IMR-90 (cell line): ENCODE data around the gene C22orf42. TPM values are rescaled to one million over a fixed set of nuclear protein-coding genes. Genes with fewer than 3 reads are reported as not detected.

ENCODE experiments used
- ATAC-seq: fragments of 200-7000 bp; cut with Tn5 transposase; 2 replicates; pipeline ENCODE4 v1.9.1; 2020; ENCODE audit warnings: low read depth, mild to moderate bottlenecking, moderate library complexity
- BruUV-seq: library from RNA; stranded (reverse); fragments of 400-500 nt; replicated peaks from 2 replicates; lab custom pipeline; 2021; lab: Mats Ljungman, UMichigan
- CTCF ChIA-PET: fragments of 300-600 bp; formaldehyde crosslinking; extraction: SDS; loops from one replicate; lab custom pipeline; 2021; ENCODE audit warnings: antibody characterized with exemption; lab: Yijun Ruan, JAX
- POLR2A ChIA-PET: fragments of 300-600 bp; sonication (Branson Sonifier 250); formaldehyde crosslinking; loops from one replicate; lab custom pipeline; 2022; ENCODE audit warnings: antibody characterized with exemption; ENCODE audit not compliant: unreplicated experiment; lab: Charles Lee
- DNase-seq: peaks from one replicate; pipeline ENCODE4 v3.0.0; 2013
- H2AFZ ChIP-seq: replicated peaks from 2 replicates; pipeline ENCODE3; 2013; ENCODE audit warnings: low read length, mild to moderate bottlenecking; ENCODE audit not compliant: poor library complexity
- H2AK5ac ChIP-seq: 2 replicates; pipeline ENCODE4 v1.6.1; 2013; ENCODE audit warnings: low read depth, low read length, inconsistent platforms
- H2AK9ac ChIP-seq: replicated peaks from 2 replicates; pipeline ENCODE3; 2013; ENCODE audit warnings: mild to moderate bottlenecking, low read depth, low read length, moderate library complexity; ENCODE audit not compliant: poor library complexity
- H2BK120ac ChIP-seq: 2 replicates; pipeline ENCODE4 v1.6.1; 2013; ENCODE audit warnings: low read depth, low read length, inconsistent platforms
- H2BK15ac ChIP-seq: 3 replicates; pipeline ENCODE4 v1.6.1; 2013; ENCODE audit warnings: low read depth, low read length, inconsistent platforms
- H2BK20ac ChIP-seq: 2 replicates; pipeline ENCODE4 v1.6.1; 2013; ENCODE audit warnings: low read depth, mild to moderate bottlenecking, inconsistent platforms, low read length, moderate library complexity
- H2BK5ac ChIP-seq: 2 replicates; pipeline ENCODE4 v1.6.1; 2013; ENCODE audit warnings: mild to moderate bottlenecking, low read depth, low read length, inconsistent platforms; ENCODE audit not compliant: poor library complexity, severe bottlenecking
- H3K14ac ChIP-seq: replicated peaks from 2 replicates; pipeline ENCODE4 v1.6.1; 2013; ENCODE audit warnings: low read depth, low read length, inconsistent platforms
- H3K18ac ChIP-seq: 2 replicates; pipeline ENCODE4 v1.6.1; 2013; ENCODE audit warnings: low read depth, low read length, control low read depth
- H3K23ac ChIP-seq: 2 replicates; pipeline ENCODE4 v1.6.1; 2013; ENCODE audit warnings: low read depth, low read length, inconsistent platforms
- H3K27ac ChIP-seq: 2 replicates; pipeline ENCODE4 v1.5.1; 2013; ENCODE audit warnings: mild to moderate bottlenecking, control low read depth, low read length; ENCODE audit not compliant: insufficient read depth
- H3K27me3 ChIP-seq: 2 replicates; pipeline ENCODE4 v1.6.1; 2013; ENCODE audit warnings: low read length; ENCODE audit not compliant: control insufficient read depth, insufficient read depth
- H3K36me3 ChIP-seq: 2 replicates; pipeline ENCODE4 v1.6.1; 2013; ENCODE audit warnings: low read length, mixed read lengths; ENCODE audit not compliant: control insufficient read depth, insufficient read depth
- H3K4ac ChIP-seq: 2 replicates; pipeline ENCODE4 v1.6.1; 2013; ENCODE audit warnings: low read depth, low read length, inconsistent platforms
- H3K4me1 ChIP-seq: 2 replicates; pipeline ENCODE4 v1.6.1; 2013; ENCODE audit warnings: low read length, mixed read lengths; ENCODE audit not compliant: control insufficient read depth, insufficient read depth
- H3K4me2 ChIP-seq: 2 replicates; pipeline ENCODE4 v1.6.1; 2013; ENCODE audit warnings: low read depth, mild to moderate bottlenecking, control low read depth, low read length, moderate library complexity
- H3K4me3 ChIP-seq: 2 replicates; pipeline ENCODE4 v1.5.1; 2013; ENCODE audit warnings: low read depth, mild to moderate bottlenecking, control low read depth, low read length, moderate library complexity; ENCODE audit not compliant: insufficient read depth
- H3K56ac ChIP-seq: 2 replicates; pipeline ENCODE4 v1.6.1; 2013; ENCODE audit warnings: low read length, inconsistent platforms; ENCODE audit not compliant: insufficient read depth; ENCODE audit errors: extremely low read depth
- H3K79me1 ChIP-seq, 2 experiments: 2 replicates each; pipeline ENCODE4 v1.6.1; 2013; ENCODE audit warnings: low read length in 2 of 2, inconsistent platforms in 1 of 2, low read depth in 1 of 2
- H3K9ac ChIP-seq: 2 replicates; pipeline ENCODE4 v1.6.1; 2013; ENCODE audit warnings: low read depth, low read length, control low read depth
- H3K9me1 ChIP-seq: 2 replicates; pipeline ENCODE4 v1.6.1; 2013; ENCODE audit warnings: low read length, inconsistent platforms; ENCODE audit not compliant: insufficient read depth
- H3K9me3 ChIP-seq: 2 replicates; pipeline ENCODE4 v1.6.1; 2013; ENCODE audit warnings: low read length; ENCODE audit not compliant: control insufficient read depth, insufficient read depth
- H4K20me1 ChIP-seq: 2 replicates; pipeline ENCODE4 v1.6.1; 2013; ENCODE audit warnings: low read length, inconsistent platforms; ENCODE audit not compliant: insufficient read depth
- H4K5ac ChIP-seq: 2 replicates; pipeline ENCODE4 v1.6.1; 2013; ENCODE audit warnings: mild to moderate bottlenecking, low read depth, low read length, control low read depth
- H4K8ac ChIP-seq, 2 experiments: 2 replicates each; pipeline ENCODE4 v1.6.1; 2013; ENCODE audit warnings: low read depth in 2 of 2, low read length in 2 of 2, control low read depth in 1 of 2, inconsistent platforms in 1 of 2
- H4K91ac ChIP-seq: 2 replicates; pipeline ENCODE4 v1.6.1; 2013; ENCODE audit warnings: low read depth, low read length, inconsistent platforms; ENCODE audit not compliant: insufficient read depth
- CTCF ChIP-seq: conservative IDR thresholded peaks from 2 replicates; pipeline ENCODE4 v1.5.1; 2012; ENCODE audit warnings: mild to moderate bottlenecking, low read depth, low read length, improper control_type of control experiment
- ELK1 ChIP-seq: fragments of 150-350 bp; IDR thresholded peaks from 2 replicates; pipeline ENCODE4 v1.6.1; 2016; ENCODE audit warnings: low read depth, mild to moderate bottlenecking, low read length, moderate library complexity, borderline replicate concordance
- FOS ChIP-seq: fragments of 150-350 bp; IDR thresholded peaks from 2 replicates; pipeline ENCODE4 v1.6.1; 2016; ENCODE audit warnings: low read depth, low read length
- POLR2A ChIP-seq: IDR thresholded peaks from 2 replicates; pipeline ENCODE4 v1.6.1; 2012; ENCODE audit warnings: mild to moderate bottlenecking, low read depth, low read length
- RAD21 ChIP-seq: IDR thresholded peaks from 2 replicates; pipeline ENCODE4 v1.6.1; 2012; ENCODE audit warnings: low read length, improper control_type of control experiment
- RCOR1 ChIP-seq: IDR thresholded peaks from 2 replicates; pipeline ENCODE4 v1.6.1; 2012; ENCODE audit warnings: mild to moderate bottlenecking, low read length, improper control_type of control experiment; ENCODE audit not compliant: insufficient replicate concordance
- RFX5 ChIP-seq: IDR thresholded peaks from 2 replicates; pipeline ENCODE4 v1.8.0; 2012; ENCODE audit warnings: low read depth, mild to moderate bottlenecking, low read length, moderate library complexity
- SMC3 ChIP-seq: fragments of 150-350 bp; IDR thresholded peaks from 2 replicates; pipeline ENCODE4 v1.6.1; 2016; ENCODE audit warnings: low read depth, mild to moderate bottlenecking, antibody characterized with exemption, low read length, moderate library complexity
- WGBS, 2 experiments: methylation state at CpG; one replicate each; pipeline versions ENCODE4 v1.1.5 to v1.1.7; 2013; ENCODE audit warnings: missing lambda C conversion rate in 2 of 2; ENCODE audit not compliant: insufficient read length in 1 of 2; ENCODE audit errors: extremely low coverage in 2 of 2; 5-methylcytosine and 5-hydroxymethylcytosine counted together
- dilution Hi-C: fragments of 300-500 bp; cut with HindIII; formaldehyde crosslinking; loops from one replicate; pipeline ENCODE4 v1.14.3; 2018; ENCODE audit warnings: low sequenced_read_pairs; ENCODE audit not compliant: unreplicated experiment
- in situ Hi-C: fragments of 300-500 bp; cut with MboI; formaldehyde crosslinking; loops from 3 replicates; pipeline ENCODE4 v1.14.3; 2019; ENCODE audit warnings: low sequenced_read_pairs, inconsistent platforms, mixed read lengths
- intact Hi-C: fragments of 100-400 bp; cut with micrococcal nuclease; formaldehyde crosslinking; loops from 2 replicates; pipeline ENCODE4 v1.10.0; 2022
- polyA plus RNA-seq, 3 experiments: library from polyadenylated mRNA; depleted of rRNA; stranded (reverse); fragments of >200 nt; gene quantifications; 2 replicates each; pipeline ENCODE4 v1.2.3, GENCODE V29; 2012; ENCODE audit warnings: low replicate concordance in 1 of 3
- total RNA-seq: library from RNA; depleted of rRNA; stranded (reverse); fragments of >200 nt; gene quantifications from 2 replicates; pipeline ENCODE4 v1.2.3, GENCODE V29; 2012

C22orf42 gene
- total and polyA plus RNA-seq, 2 of the 4 experiments (the other 2 are of a cell fraction) = not detected

GRCh38 chr22:32132126-32132525 is 27.0 kb downstream of the C22orf42 start:
- Histone ChIP-seq H2BK120ac (no peak overlapping the region), H3K27me3 (no peaks in the 10 kb centered on the region), H3K23ac (no peak overlapping the region), H3K56ac (no peak overlapping the region), H3K4ac (no peak overlapping the region), H2BK15ac (no peak overlapping the region), H3K4me3 (no peak overlapping the region), H3K9ac (no peak overlapping the region), H3K27ac (no peak overlapping the region), H4K20me1 (no peaks in the 10 kb centered on the region), H2BK20ac (no peak overlapping the region), H3K14ac (no peak overlapping the region), H3K18ac (no peak overlapping the region), H3K9me3 (no peaks in the 10 kb centered on the region), H3K4me1 (no peaks in the 10 kb centered on the region), H3K36me3 (no peaks in the 10 kb centered on the region), H4K8ac (no peak overlapping the region), H2AFZ (no peak overlapping the region), H4K5ac (no peak overlapping the region), H2BK5ac (no peak overlapping the region), H2AK9ac (no peak overlapping the region), H3K79me1 (no peaks in the 10 kb centered on the region), H3K4me2 (no peak overlapping the region), H3K9me1 (no peaks in the 10 kb centered on the region), H2AK5ac (no peak overlapping the region), H4K91ac (no peak overlapping the region)
- dilution Hi-C loops = no loop called here
- ChIA-PET POLR2A (no interaction called here), CTCF (no interaction called here)
- 76% methylated on average over 5 of the region's 11 CpGs; no CpG with 5 or more reads in 1 of the 2 experiments for WGBS, 2 experiments
- in situ Hi-C loops = no loop called here
- DNase-seq (no peak), ATAC-seq (no peak)
- BruUV-seq = no TSS peak
- intact Hi-C loops = no loop called here
- TF ChIP-seq POLR2A (no peak), ELK1 (no peak), CTCF (no peak), RCOR1 (no peak), SMC3 (no peak), RFX5 (no peak), RAD21 (no peak), FOS (no peak)
